Measurements from ENCODE around the gene SOBP. TPM values are rescaled to one million over a fixed set of nuclear protein-coding genes. Genes with fewer than 3 reads are reported as not detected.

SOBP gene
- total and polyA plus RNA-seq, 2 donors (not counting 3 experiments of a cell fraction or from before 2014, with no cell fraction given): 0.35 to 6.6 TPM

GRCh38 chr6:107632381-107633136, 142.6 kb downstream of the SOBP start:
- peak; percentile 31 for FAIRE-seq
- H2AFZ ChIP-seq (ENCODE audit: low read depth, low read length): no peak overlapping the region
- H4K20me1 ChIP-seq (replicated peaks; ENCODE audit: control insufficient read depth, extremely low read depth, insufficient read depth, low read length): no peaks in the 10 kb centered on the region
- no peak for DNase-seq (ENCODE audit: low read depth, low spot score)
- peaks cover 3 to 6% of the 10 kb centered on the region in 2 experiments for H3K27me3 ChIP-seq (ENCODE audit: control insufficient read depth in 2 of 2, insufficient read depth in 2 of 2, low read length in 2 of 2)
- POLR2A ChIA-PET: no interaction called here
- no peaks in the 10 kb centered on the region for H3K4me1 ChIP-seq (ENCODE audit: control insufficient read depth, extremely low read depth, insufficient read depth, low read length)
- H3K36me3 ChIP-seq (ENCODE audit: control insufficient read depth in 2 of 2, extremely low read depth in 1 of 2, insufficient read depth in 2 of 2, low read length in 2 of 2): no peaks in the 10 kb centered on the region
- no peak overlapping the region for H3K9ac ChIP-seq (replicated peaks; ENCODE audit: extremely low read depth, insufficient read depth, low read length)
- intact Hi-C loops (cut with micrococcal nuclease): no loop called here
- TF ChIP-seq MAX (IDR thresholded peaks at IDR 0.05; ENCODE audit: insufficient read depth, insufficient read length): no peak
- H3K4me3 ChIP-seq (replicated peaks in 1 of 3; ENCODE audit: insufficient read depth in 1 of 3, low read depth in 1 of 3, low read length in 3 of 3): no peak overlapping the region
- H3K9me3 ChIP-seq (replicated peaks; ENCODE audit: control insufficient read depth, insufficient read depth, low read length): no peaks in the 10 kb centered on the region
- dilution Hi-C loops (cut with MboI; ENCODE audit: extremely low pct_ligation_motif_present, low sequenced_read_pairs): no loop called here
- no peak overlapping the region for H3K4me2 ChIP-seq (ENCODE audit: insufficient read depth, low read length)
- no peaks in the 10 kb centered on the region for H3K79me2 ChIP-seq (ENCODE audit: control insufficient read depth, insufficient read depth, low read length)
- H3K9me1 ChIP-seq (replicated peaks; ENCODE audit: control insufficient read depth, extremely low read depth, insufficient read depth, low read length): no peaks in the 10 kb centered on the region
- CTCF ChIA-PET: interaction anchor here (0.7 to 1.8 kb wide), 6 partner anchors 9 to 314 kb away, joined by 3 to 8 read pairs (median 4); no protein-coding TSS in a partner anchor
- no peak overlapping the region for H3K27ac ChIP-seq (ENCODE audit: insufficient read depth, low read depth, low read length)
- BruUV-seq (replicated peaks): no TSS peak

DNA sequence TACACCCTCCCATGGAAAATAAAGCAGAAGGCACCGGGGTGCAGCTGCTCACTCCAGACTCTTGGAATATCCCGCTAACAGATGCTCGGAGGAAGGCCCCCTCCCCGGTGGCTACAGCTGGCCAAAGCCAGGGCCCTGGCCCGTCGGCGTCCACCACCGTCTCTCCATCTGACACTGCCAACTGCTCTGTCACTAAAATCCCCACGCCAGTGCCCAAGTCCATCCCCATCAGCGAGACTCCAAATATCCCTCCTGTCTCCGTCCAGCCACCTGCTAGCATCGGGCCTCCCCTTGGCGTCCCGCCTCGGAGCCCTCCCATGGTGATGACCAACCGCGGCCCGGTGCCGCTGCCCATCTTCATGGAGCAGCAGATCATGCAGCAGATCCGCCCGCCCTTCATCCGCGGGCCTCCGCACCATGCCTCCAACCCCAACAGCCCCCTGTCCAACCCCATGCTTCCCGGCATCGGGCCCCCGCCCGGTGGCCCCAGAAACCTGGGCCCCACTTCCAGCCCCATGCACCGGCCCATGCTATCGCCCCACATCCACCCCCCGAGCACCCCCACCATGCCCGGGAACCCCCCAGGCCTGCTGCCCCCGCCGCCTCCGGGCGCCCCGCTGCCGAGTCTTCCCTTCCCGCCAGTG, 143.9 kb downstream of the SOBP start:
- CTCF ChIA-PET: interaction anchor here (1.8 kb wide), 1 partner anchor 10 kb away, joined by 8 read pairs; no protein-coding TSS in a partner anchor
- POLR2A ChIA-PET: no interaction called here
- BruUV-seq (replicated peaks): no TSS peak

More for the DNA sequence above, 143.9 kb downstream of the SOBP start:
- intact Hi-C loops (cut with micrococcal nuclease): no loop called here
- H3K9me1 ChIP-seq (replicated peaks; ENCODE audit: control insufficient read depth, extremely low read depth, insufficient read depth, low read length): no peaks in the 10 kb centered on the region
- no peak overlapping the region for H3K4me2 ChIP-seq (ENCODE audit: insufficient read depth, low read length)
- no peaks in the 10 kb centered on the region for H3K36me3 ChIP-seq (ENCODE audit: control insufficient read depth in 2 of 2, extremely low read depth in 1 of 2, insufficient read depth in 2 of 2, low read length in 2 of 2)
- no peak overlapping the region for H3K9ac ChIP-seq (replicated peaks; ENCODE audit: extremely low read depth, insufficient read depth, low read length)
- H3K79me2 ChIP-seq (ENCODE audit: control insufficient read depth, insufficient read depth, low read length): no peaks in the 10 kb centered on the region
- TF ChIP-seq POLR2AphosphoS5 (IDR thresholded peaks at IDR 0.05; ENCODE audit: insufficient read depth, low read depth, low read length) (no peak), GATA2 (IDR thresholded peaks at IDR 0.05; ENCODE audit: insufficient read depth, insufficient read length, low read depth, low read length) (no peak), POLR2A (IDR thresholded peaks at IDR 0.05; ENCODE audit: low read depth, low read length) (no peak), CTCF (IDR thresholded peaks at IDR 0.05; ENCODE audit: extremely low read depth in 1 of 2, insufficient read depth in 1 of 2, low read depth in 1 of 2, low read length in 2 of 2) (no peak), MAX (IDR thresholded peaks at IDR 0.05; ENCODE audit: insufficient read depth, insufficient read length) (no peak), JUN (IDR thresholded peaks at IDR 0.05; ENCODE audit: borderline replicate concordance, insufficient read depth, insufficient read length, low read depth) (no peak), FOS (IDR thresholded peaks at IDR 0.05; ENCODE audit: borderline replicate concordance, insufficient read depth, low read length) (no peak), EZH2 (IDR thresholded peaks at IDR 0.05; ENCODE audit: borderline replicate concordance, low read depth, low read length, severe bottlenecking) (no peak), MYC (IDR thresholded peaks at IDR 0.05; ENCODE audit: low read depth, low read length) (no peak)
- no peaks in the 10 kb centered on the region for H3K9me3 ChIP-seq (replicated peaks; ENCODE audit: control insufficient read depth, insufficient read depth, low read length)
- no peak overlapping the region for H2AFZ ChIP-seq (ENCODE audit: low read depth, low read length)
- H3K27me3 ChIP-seq (ENCODE audit: control insufficient read depth in 2 of 2, insufficient read depth in 2 of 2, low read length in 2 of 2): peaks cover 3 to 6% of the 10 kb centered on the region in 2 experiments
- H4K20me1 ChIP-seq (replicated peaks; ENCODE audit: control insufficient read depth, extremely low read depth, insufficient read depth, low read length): no peaks in the 10 kb centered on the region
- FAIRE-seq (no peak), DNase-seq (ENCODE audit: low read depth, low spot score) (no peak)
- H3K4me3 ChIP-seq (replicated peaks in 1 of 3; ENCODE audit: insufficient read depth in 1 of 3, low read depth in 1 of 3, low read length in 3 of 3): no peak overlapping the region
- no peaks in the 10 kb centered on the region for H3K4me1 ChIP-seq (ENCODE audit: control insufficient read depth, extremely low read depth, insufficient read depth, low read length)
- dilution Hi-C loops (cut with MboI; ENCODE audit: extremely low pct_ligation_motif_present, low sequenced_read_pairs): no loop called here
- H3K27ac ChIP-seq (ENCODE audit: insufficient read depth, low read depth, low read length): no peak overlapping the region
